CD14-positive monocyte (primary cell): ENCODE measurements around the gene KIRREL3. TPM values are rescaled to one million over a fixed set of nuclear protein-coding genes. Genes with fewer than 3 reads are reported as not detected.

Experiments
- DNase-seq, 3 donors: peaks; one replicate each; pipeline ENCODE4 v3.0.0-alpha.2; 2011 to 2022
- H2AFZ ChIP-seq: 2 replicates; pipeline ENCODE4 v1.6.0; 2012; ENCODE audit warnings: mild to moderate bottlenecking, low read depth, low read length, inconsistent platforms; ENCODE audit not compliant: insufficient read depth, poor library complexity, severe bottlenecking
- H3K27ac ChIP-seq, 2 donors: 1 replicate in 1 of 2; 2 replicates in 1 of 2; pipeline ENCODE4 v1.5.1; 2012 to 2013; ENCODE audit warnings: low read length in 2 of 2, control low read depth in 1 of 2, inconsistent platforms in 1 of 2, low read depth in 1 of 2, mild to moderate bottlenecking in 1 of 2
- H3K27me3 ChIP-seq, 2 donors: one replicate each; pipeline versions ENCODE4 v1.6.0 to v1.6.1; 2011 to 2013; ENCODE audit warnings: low read length in 2 of 2; ENCODE audit not compliant: control insufficient read depth in 2 of 2, insufficient read depth in 2 of 2
- H3K36me3 ChIP-seq, 2 donors: replicated peaks in 1 of 2; 1 replicate in 1 of 2; 2 replicates in 1 of 2; pipeline versions ENCODE4 v1.5.1 to v1.6.1; 2012 to 2013; ENCODE audit warnings: low read length in 2 of 2, control low read depth in 1 of 2, inconsistent platforms in 1 of 2, mild to moderate bottlenecking in 1 of 2; ENCODE audit not compliant: insufficient read depth in 2 of 2, control insufficient read depth in 1 of 2
- H3K4me1 ChIP-seq, 2 donors: 1 replicate in 1 of 2; 2 replicates in 1 of 2; pipeline versions ENCODE4 v1.5.1 to v1.6.1; 2012 to 2013; ENCODE audit warnings: low read length in 2 of 2, control low read depth in 1 of 2, inconsistent platforms in 1 of 2, mild to moderate bottlenecking in 1 of 2, moderate library complexity in 1 of 2; ENCODE audit not compliant: insufficient read depth in 2 of 2, control insufficient read depth in 1 of 2
- H3K4me2 ChIP-seq: replicated peaks from 2 replicates; pipeline ENCODE3; 2012; ENCODE audit warnings: low read length, moderate library complexity, mild to moderate bottlenecking; ENCODE audit not compliant: poor library complexity, severe bottlenecking; ENCODE audit errors: extremely low read depth
- H3K4me3 ChIP-seq, 3 experiments: fragments of 200-600 bp in 1 of 3; sonication (generic) in 1 of 3; replicated peaks in 1 of 3; 1 replicate in 2 of 3; 2 replicates in 1 of 3; pipeline ENCODE4 v1.5.1; 2011 to 2013; ENCODE audit warnings: low read length in 3 of 3, mild to moderate bottlenecking in 3 of 3, control low read depth in 2 of 3, low read depth in 2 of 3, inconsistent platforms in 1 of 3, moderate library complexity in 1 of 3
- H3K79me2 ChIP-seq: 2 replicates; pipeline ENCODE4 v1.6.0; 2012; ENCODE audit warnings: mild to moderate bottlenecking, control low read depth, inconsistent platforms, low read length, moderate library complexity; ENCODE audit not compliant: insufficient read depth
- H3K9ac ChIP-seq: 2 replicates; pipeline ENCODE4 v1.6.0; 2017; ENCODE audit warnings: low read length, mild to moderate bottlenecking; ENCODE audit not compliant: insufficient read depth, poor library complexity, severe bottlenecking
- H3K9me3 ChIP-seq, 2 donors: replicated peaks in 1 of 2; 1 replicate in 1 of 2; 2 replicates in 1 of 2; pipeline versions ENCODE4 v1.5.1 to v1.6.1; 2012 to 2013; ENCODE audit warnings: low read length in 2 of 2, control low read depth in 1 of 2; ENCODE audit not compliant: control insufficient read depth in 1 of 2, insufficient read depth in 1 of 2
- H4K20me1 ChIP-seq: 2 replicates; pipeline ENCODE4 v1.6.0; 2012; ENCODE audit warnings: mild to moderate bottlenecking, low read length, control low read depth, moderate library complexity; ENCODE audit not compliant: insufficient read depth
- H3K27ac Mint-ChIP-seq, 7 donors: one replicate each; pipeline ENCODE4 v1.8.0; 2020; ENCODE audit warnings: mild to moderate bottlenecking in 7 of 7, mixed read lengths in 7 of 7, moderate library complexity in 6 of 7, inconsistent platforms in 2 of 7
- H3K27me3 Mint-ChIP-seq, 3 donors: one replicate each; pipeline ENCODE4 v1.8.0; 2021 to 2022; ENCODE audit warnings: low read depth in 3 of 3, mild to moderate bottlenecking in 3 of 3, mixed read lengths in 3 of 3, moderate library complexity in 3 of 3, inconsistent platforms in 1 of 3
- H3K36me3 Mint-ChIP-seq, 2 donors: one replicate each; pipeline ENCODE4 v1.8.0; 2020; ENCODE audit warnings: mixed read lengths in 2 of 2, inconsistent platforms in 1 of 2, mild to moderate bottlenecking in 1 of 2
- H3K4me1 Mint-ChIP-seq: one replicate; pipeline ENCODE4 v1.8.0; 2020; ENCODE audit warnings: mild to moderate bottlenecking, mixed read lengths
- H3K4me3 Mint-ChIP-seq, 2 donors: one replicate each; pipeline ENCODE4 v1.8.0; 2020; ENCODE audit warnings: mild to moderate bottlenecking in 2 of 2, mixed read lengths in 2 of 2, moderate library complexity in 1 of 2
- H3K9me3 Mint-ChIP-seq, 7 donors: one replicate each; pipeline ENCODE4 v1.8.0; 2020 to 2022; ENCODE audit warnings: mixed read lengths in 7 of 7, mild to moderate bottlenecking in 6 of 7, moderate library complexity in 6 of 7, inconsistent platforms in 2 of 7
- WGBS: methylation state at CpG from one replicate; pipeline ENCODE4 v1.1.5; 2013; ENCODE audit warnings: missing lambda C conversion rate; ENCODE audit not compliant: insufficient coverage; 5-methylcytosine and 5-hydroxymethylcytosine counted together
- intact Hi-C, 2 donors: fragments of 100-400 bp; cut with micrococcal nuclease; formaldehyde crosslinking; loops; one replicate each; pipeline versions ENCODE4 v1.15.0 to v1.15.1; 2023
- polyA plus RNA-seq, 3 donors: library from polyadenylated mRNA; depleted of rRNA in 1 of 3; unstranded in 2 of 3; stranded (reverse) in 1 of 3; fragments of 300-500 nt in 2 of 3; fragments of >200 nt in 1 of 3; fragmentation: Illumina TruSeq in 2 of 3; gene quantifications; 1 replicate in 2 of 3; 2 replicates in 1 of 3; pipeline ENCODE4 v1.2.3, GENCODE V29; 2012 to 2021
- TF ChIP-seq, protein P1 (sequence below): fragments of 200-600 bp; IDR thresholded peaks from one replicate; pipeline ENCODE4 v1.8.0; 2022; ENCODE audit warnings: antibody characterized with exemption, mild to moderate bottlenecking

The KIRREL3 gene
- polyA plus RNA-seq, 3 donors: not detected

DNA sequence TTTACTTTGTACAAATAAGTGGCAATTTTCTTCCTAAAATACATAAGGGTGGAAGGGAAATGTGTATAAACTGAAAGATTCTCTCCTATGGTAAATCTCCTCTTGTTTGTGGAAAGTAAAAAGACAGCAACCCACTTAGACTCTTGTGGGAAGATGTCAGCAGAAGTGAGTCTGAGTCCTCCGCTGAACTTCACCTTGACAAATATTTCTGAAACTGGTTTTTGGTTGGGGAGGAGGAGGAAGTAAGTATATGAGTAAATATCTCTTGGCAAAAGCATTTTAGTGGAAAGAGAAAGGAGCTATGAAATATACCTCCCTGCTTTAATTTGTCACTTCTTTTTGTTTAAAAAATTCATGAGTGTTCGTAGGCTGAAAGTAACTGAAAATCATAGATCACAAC, 196.2 kb downstream of the KIRREL3 start:
- H3K27me3 Mint-ChIP-seq: peaks cover 0 to 2% (median 2%) of the 10 kb centered on the region in 3 donors
- Histone ChIP-seq H3K4me3 (no peak overlapping the region), H3K27ac (no peak overlapping the region), H3K27me3 (no peaks in the 10 kb centered on the region), H3K4me1 (no peaks in the 10 kb centered on the region), H4K20me1 (no peaks in the 10 kb centered on the region), H3K36me3 (no peaks in the 10 kb centered on the region), H2AFZ (no peak overlapping the region), H3K9ac (no peak overlapping the region), H3K9me3 (no peaks in the 10 kb centered on the region), H3K4me2 (no peak overlapping the region), H3K79me2 (no peaks in the 10 kb centered on the region)
- no peak for DNase-seq
- intact Hi-C loops: no loop called here
- H3K36me3 Mint-ChIP-seq: no peaks in the 10 kb centered on the region
- TF ChIP-seq, protein P1, sequence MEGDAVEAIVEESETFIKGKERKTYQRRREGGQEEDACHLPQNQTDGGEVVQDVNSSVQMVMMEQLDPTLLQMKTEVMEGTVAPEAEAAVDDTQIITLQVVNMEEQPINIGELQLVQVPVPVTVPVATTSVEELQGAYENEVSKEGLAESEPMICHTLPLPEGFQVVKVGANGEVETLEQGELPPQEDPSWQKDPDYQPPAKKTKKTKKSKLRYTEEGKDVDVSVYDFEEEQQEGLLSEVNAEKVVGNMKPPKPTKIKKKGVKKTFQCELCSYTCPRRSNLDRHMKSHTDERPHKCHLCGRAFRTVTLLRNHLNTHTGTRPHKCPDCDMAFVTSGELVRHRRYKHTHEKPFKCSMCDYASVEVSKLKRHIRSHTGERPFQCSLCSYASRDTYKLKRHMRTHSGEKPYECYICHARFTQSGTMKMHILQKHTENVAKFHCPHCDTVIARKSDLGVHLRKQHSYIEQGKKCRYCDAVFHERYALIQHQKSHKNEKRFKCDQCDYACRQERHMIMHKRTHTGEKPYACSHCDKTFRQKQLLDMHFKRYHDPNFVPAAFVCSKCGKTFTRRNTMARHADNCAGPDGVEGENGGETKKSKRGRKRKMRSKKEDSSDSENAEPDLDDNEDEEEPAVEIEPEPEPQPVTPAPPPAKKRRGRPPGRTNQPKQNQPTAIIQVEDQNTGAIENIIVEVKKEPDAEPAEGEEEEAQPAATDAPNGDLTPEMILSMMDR: no peak
- no CpG with 5 or more reads among the region's 2 CpGs for WGBS
- no peaks in the 10 kb centered on the region for H3K4me1 Mint-ChIP-seq
- H3K4me3 Mint-ChIP-seq: no peak overlapping the region
- no peak overlapping the region for H3K27ac Mint-ChIP-seq
- peaks cover 0 to under 1% (median 0%) of the 10 kb centered on the region in 7 donors for H3K9me3 Mint-ChIP-seq

DNA sequence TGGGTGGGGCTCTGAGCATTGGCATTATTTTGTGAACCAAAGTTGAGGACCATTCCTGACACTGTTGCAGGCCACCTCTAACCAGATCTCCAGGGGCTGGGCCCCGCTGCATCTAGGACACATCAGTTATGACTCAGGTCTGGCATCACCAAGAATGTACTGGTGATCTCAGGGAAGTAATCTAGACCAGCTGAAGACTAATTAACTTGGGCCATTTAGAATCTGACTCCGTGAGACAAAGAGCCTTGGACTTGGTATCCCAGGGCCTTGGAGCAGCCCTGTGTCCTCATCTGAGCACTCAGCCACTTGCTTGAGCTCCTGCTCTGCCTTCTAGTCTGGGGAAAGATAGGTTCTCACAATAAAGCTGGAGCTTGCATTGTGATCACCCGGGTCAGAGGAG, 200.6 kb downstream of the KIRREL3 start:
- H4K20me1 ChIP-seq: no peaks in the 10 kb centered on the region
- H3K36me3 ChIP-seq: no peaks in the 10 kb centered on the region
- no peak overlapping the region for H3K4me2 ChIP-seq
- peaks cover 0 to 5% of the 10 kb centered on the region in 2 donors for H3K9me3 ChIP-seq
- no peak overlapping the region for H3K27ac ChIP-seq
- Mint-ChIP-seq H3K9me3 (peaks cover 0 to 6% (median 0%) of the 10 kb centered on the region in 7 donors), H3K4me3 (no peak overlapping the region), H3K36me3 (no peaks in the 10 kb centered on the region), H3K4me1 (no peaks in the 10 kb centered on the region), H3K27ac (no peak overlapping the region), H3K27me3 (peaks cover 1 to 4% (median 2%) of the 10 kb centered on the region in 3 donors)
- TF ChIP-seq, protein P1: no peak
- WGBS: 85% methylated on average over 1 of the region's 3 CpGs
- no peak overlapping the region for H2AFZ ChIP-seq
- H3K9ac ChIP-seq: no peak overlapping the region
- no peaks in the 10 kb centered on the region for H3K4me1 ChIP-seq
- DNase-seq: no peak
- intact Hi-C loops: no loop called here
- H3K79me2 ChIP-seq: no peaks in the 10 kb centered on the region
- H3K27me3 ChIP-seq: no peaks in the 10 kb centered on the region
- H3K4me3 ChIP-seq: no peak overlapping the region
